ENCODE results near the gene CCDC7. TPM values are rescaled to one million over a fixed set of nuclear protein-coding genes. Genes with fewer than 3 reads are reported as not detected.

Gene CCDC7
- total RNA-seq, 1 experiment from 2014 or later = 4.0 TPM

- Histone ChIP-seq H3K27me3 (ENCODE audit: insufficient read depth, low read length) (no peaks in the 10 kb centered on the region), H3K4me1 (ENCODE audit: control insufficient read depth in 1 of 2, insufficient read depth in 2 of 2, low read length in 2 of 2) (no peaks in the 10 kb centered on the region; a peak in 2 of 4 replicates), H3K79me2 (ENCODE audit: insufficient read depth, low read length) (no peaks in the 10 kb centered on the region), H2AFZ (ENCODE audit: low read depth, low read length, poor library complexity, severe bottlenecking) (no peak overlapping the region), H4K20me1 (ENCODE audit: insufficient read depth) (no peaks in the 10 kb centered on the region), H3K27ac (ENCODE audit: low read depth, low read length) (no peak overlapping the region), H3K9me3 (ENCODE audit: control insufficient read depth in 1 of 2, insufficient read depth in 1 of 2, low read depth in 1 of 2, low read length in 2 of 2) (no peaks in the 10 kb centered on the region), H3K4me2 (ENCODE audit: low read length) (no peak overlapping the region), H3K36me3 (ENCODE audit: control insufficient read depth in 1 of 2, insufficient read depth in 2 of 2, low read length in 2 of 2) (no peaks in the 10 kb centered on the region), H3K9me2 (ENCODE audit: insufficient read depth) (peaks cover 2% of the 10 kb centered on the region; the same call in 1 of the 2 replicates), H3K9ac (ENCODE audit: low read length) (no peak overlapping the region), H3K4me3 (replicated peaks in 1 of 2; ENCODE audit: low read depth in 1 of 2, low read length in 2 of 2) (no peak overlapping the region)
- no TSS peak for BruUV-seq (replicated peaks)
- RAD21 ChIA-PET (ENCODE audit: low non-redundant PET in 1 of 2, low total read pairs in 2 of 2, uncharacterized antibody in 2 of 2, unreplicated experiment in 2 of 2) = no interaction called here
- intact Hi-C loops (cut with micrococcal nuclease) = no loop called here
- CTCF ChIA-PET = no interaction called here
- ATAC-seq (no peak), DNase-seq (ENCODE audit: low read depth, low spot score) (no peak)
- TF ChIP-seq EZH2phosphoT487 (IDR thresholded peaks at IDR 0.05; ENCODE audit: borderline replicate concordance) = no peak
- TF ChIP-seq REST (IDR thresholded peaks at IDR 0.05; ENCODE audit: low read depth) = no peak
- TF ChIP-seq SRF (IDR thresholded peaks at IDR 0.05; ENCODE audit: low read depth) = no peak
- TF ChIP-seq RAD21 (IDR thresholded peaks at IDR 0.05; ENCODE audit: low read depth) = no peak
- 0 out of 2 replicates have a peak, but pooled peaks have one; percentile 16 for TF ChIP-seq FOSL1 (IDR thresholded peaks at IDR 0.05; ENCODE audit: low read depth)
- POLR2A ChIA-PET = no interaction called here
Observed at GRCh38 chr10:32877915-32878314, 432.0 kb downstream of the CCDC7 start.

GRCh38 chr10:32878646-32879045 lies 432.7 kb downstream of the CCDC7 start:
- POLR2A ChIA-PET = no interaction called here
- Histone ChIP-seq H3K36me3 (ENCODE audit: control insufficient read depth in 1 of 2, insufficient read depth in 2 of 2, low read length in 2 of 2) (no peaks in the 10 kb centered on the region), H3K9me2 (ENCODE audit: insufficient read depth) (peaks cover 2% of the 10 kb centered on the region; the same call in 1 of the 2 replicates), H3K27me3 (ENCODE audit: insufficient read depth, low read length) (no peaks in the 10 kb centered on the region), H3K4me3 (replicated peaks in 1 of 2; ENCODE audit: low read depth in 1 of 2, low read length in 2 of 2) (no peak overlapping the region), H2AFZ (ENCODE audit: low read depth, low read length, poor library complexity, severe bottlenecking) (no peak overlapping the region), H3K79me2 (ENCODE audit: insufficient read depth, low read length) (no peaks in the 10 kb centered on the region), H3K4me1 (ENCODE audit: control insufficient read depth in 1 of 2, insufficient read depth in 2 of 2, low read length in 2 of 2) (no peaks in the 10 kb centered on the region; a peak in 2 of 4 replicates), H3K9ac (ENCODE audit: low read length) (no peak overlapping the region), H4K20me1 (ENCODE audit: insufficient read depth) (no peaks in the 10 kb centered on the region), H3K9me3 (ENCODE audit: control insufficient read depth in 1 of 2, insufficient read depth in 1 of 2, low read depth in 1 of 2, low read length in 2 of 2) (no peaks in the 10 kb centered on the region), H3K4me2 (ENCODE audit: low read length) (no peak overlapping the region), H3K27ac (ENCODE audit: low read depth, low read length) (no peak overlapping the region)
- no TSS peak for BruUV-seq (replicated peaks)
- RAD21 ChIA-PET (ENCODE audit: low non-redundant PET in 1 of 2, low total read pairs in 2 of 2, uncharacterized antibody in 2 of 2, unreplicated experiment in 2 of 2) = no interaction called here
- CTCF ChIA-PET = no interaction called here
- DNase-seq (ENCODE audit: low read depth, low spot score) (no peak), ATAC-seq (no peak)
- intact Hi-C loops (cut with micrococcal nuclease) = no loop called here
- TF ChIP-seq EGR1 (IDR thresholded peaks at IDR 0.05; ENCODE audit: low read depth) (no peak), EZH2 (IDR thresholded peaks at IDR 0.05) (no peak), FOSL1 (IDR thresholded peaks at IDR 0.05; ENCODE audit: low read depth) (no peak), ATF3 (IDR thresholded peaks at IDR 0.05) (no peak), CTCF (IDR thresholded peaks at IDR 0.05 in 2 of 3, conservative IDR thresholded peaks at IDR 0.05 in 1 of 3; ENCODE audit: borderline replicate concordance in 1 of 3, insufficient read depth in 1 of 3, low read depth in 2 of 3, low read length in 2 of 3) (no peak), ZNF274 (IDR thresholded peaks at IDR 0.05; ENCODE audit: low read depth, low read length) (no peak), REST (IDR thresholded peaks at IDR 0.05; ENCODE audit: low read depth) (no peak), POLR2AphosphoS5 (IDR thresholded peaks at IDR 0.05; ENCODE audit: low read depth, low read length) (no peak)
